ENCODE measurements around the gene HBM.
"Not testable (repeated sequence)": the region's sequence is repeated elsewhere in the genome, so short reads cannot be mapped to it uniquely, and the experiment has no call there.

The HBM gene

GRCh38 chr16:167122-167690 is 1.4 kb downstream of the HBM start:
- no peak for TF ChIP-seq CTBP1 (IDR thresholded peaks at IDR 0.05; ENCODE audit: borderline replicate concordance)
- ChIA-PET POLR2A (no interaction called here), CTCF (no interaction called here)
- no peak for DNase-seq (ENCODE audit: extremely low spot score)

DNA sequence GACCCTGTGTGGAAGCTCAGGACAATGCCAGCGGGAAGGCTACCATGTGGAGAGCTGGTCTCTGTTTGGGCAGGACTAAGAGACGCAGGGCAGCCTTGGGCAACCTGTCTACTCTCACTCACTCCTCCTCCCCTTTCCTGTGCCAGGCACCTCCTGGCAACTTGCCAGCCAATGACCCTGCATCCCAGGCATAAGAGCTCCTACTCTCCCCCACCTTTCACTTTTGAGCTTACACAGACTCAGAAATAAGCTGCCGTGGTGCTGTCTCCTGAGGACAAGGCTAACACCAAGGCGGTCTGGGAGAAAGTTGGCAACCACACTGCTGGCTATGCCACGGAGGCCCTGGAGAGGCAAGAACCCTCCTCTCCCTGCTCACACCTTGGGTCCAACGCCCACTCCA is 2.6 kb downstream of the HBM start:
- POLR2A ChIA-PET = no interaction called here
- CTCF ChIA-PET = no interaction called here
- TF ChIP-seq ARNT (IDR thresholded peaks at IDR 0.05) (no peak), BHLHE40 (IDR thresholded peaks at IDR 0.05; ENCODE audit: borderline replicate concordance) (no peak), ELF4 (IDR thresholded peaks at IDR 0.05) (no peak), FOXA1 (IDR thresholded peaks at IDR 0.05) (no peak), HDGF (IDR thresholded peaks at IDR 0.05; ENCODE audit: borderline replicate concordance) (no peak), NFRKB (IDR thresholded peaks at IDR 0.05) (no peak), L3MBTL2 (conservative IDR thresholded peaks at IDR 0.05) (no peak), SP1 (IDR thresholded peaks at IDR 0.05) (no peak), CTBP1 (IDR thresholded peaks at IDR 0.05; ENCODE audit: borderline replicate concordance) (no peak), SUZ12 (IDR thresholded peaks at IDR 0.05) (no peak), ZNF384 (IDR thresholded peaks at IDR 0.05) (no peak), PKNOX1 (IDR thresholded peaks at IDR 0.05) (no peak), LEF1 (IDR thresholded peaks at IDR 0.05; ENCODE audit: borderline replicate concordance) (no peak), FOXK2 (IDR thresholded peaks at IDR 0.05) (no peak), TARDBP (IDR thresholded peaks at IDR 0.05) (no peak), FOXM1 (IDR thresholded peaks at IDR 0.05; ENCODE audit: borderline replicate concordance) (no peak)
- DNase-seq (ENCODE audit: extremely low spot score) = no peak

GRCh38 chr16:169014-169413 is 3.2 kb downstream of the HBM start:
- TF ChIP-seq NFRKB (IDR thresholded peaks at IDR 0.05) (no peak), LEF1 (IDR thresholded peaks at IDR 0.05; ENCODE audit: borderline replicate concordance) (no peak), SP1 (IDR thresholded peaks at IDR 0.05) (no peak), HDGF (IDR thresholded peaks at IDR 0.05; ENCODE audit: borderline replicate concordance) (no peak)
- ChIA-PET CTCF (no interaction called here), POLR2A (no interaction called here)
- no peak for DNase-seq (ENCODE audit: extremely low spot score)

- CTCF ChIA-PET; DNase-seq (ENCODE audit: extremely low spot score): not testable (repeated sequence)
- POLR2A ChIA-PET = interaction anchor here (1.4 kb wide), 1 partner anchor 9 kb away, joined by 5 read pairs; no protein-coding TSS in a partner anchor
Observed at GRCh38 chr16:170088-170507, 4.3 kb downstream of the HBM start.

DNA sequence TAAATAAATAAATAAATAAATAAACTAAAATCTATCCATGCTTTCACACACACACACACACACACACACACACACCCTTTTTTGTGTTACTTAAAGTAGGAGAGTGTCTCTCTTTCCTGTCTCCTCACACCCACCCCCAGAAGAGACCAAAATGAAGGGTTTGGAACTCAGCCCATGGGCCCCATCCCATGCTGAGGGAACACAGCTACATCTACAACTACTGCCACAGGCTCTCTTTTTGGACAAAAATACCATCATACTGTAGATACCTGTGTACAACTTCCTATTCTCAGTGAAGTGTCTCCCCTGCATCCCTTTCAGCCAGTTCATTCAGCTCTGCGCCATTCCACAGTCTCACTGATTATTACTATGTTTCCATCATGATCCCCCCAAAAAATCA is 5.0 kb downstream of the HBM start:
- TF ChIP-seq FOXK2 (IDR thresholded peaks at IDR 0.05) = no peak
- TF ChIP-seq BHLHE40 (IDR thresholded peaks at IDR 0.05; ENCODE audit: borderline replicate concordance) = no peak
- TF ChIP-seq CTBP1 (IDR thresholded peaks at IDR 0.05; ENCODE audit: borderline replicate concordance) = no peak
- TF ChIP-seq SUZ12 (IDR thresholded peaks at IDR 0.05) = no peak
- no peak for TF ChIP-seq PKNOX1 (IDR thresholded peaks at IDR 0.05)
- TF ChIP-seq NFRKB (IDR thresholded peaks at IDR 0.05) = no peak
- TF ChIP-seq SP1 (IDR thresholded peaks at IDR 0.05) = no peak
- no peak for TF ChIP-seq HDGF (IDR thresholded peaks at IDR 0.05; ENCODE audit: borderline replicate concordance)
- no peak for TF ChIP-seq TARDBP (IDR thresholded peaks at IDR 0.05)
- no peak for TF ChIP-seq L3MBTL2 (conservative IDR thresholded peaks at IDR 0.05)
- TF ChIP-seq ARNT (IDR thresholded peaks at IDR 0.05) = no peak
- TF ChIP-seq FOXA1 (IDR thresholded peaks at IDR 0.05) = no peak
- TF ChIP-seq ELF4 (IDR thresholded peaks at IDR 0.05) = no peak
- TF ChIP-seq LEF1 (IDR thresholded peaks at IDR 0.05; ENCODE audit: borderline replicate concordance) = no peak
- TF ChIP-seq ZNF384 (IDR thresholded peaks at IDR 0.05) = no peak
- TF ChIP-seq FOXM1 (IDR thresholded peaks at IDR 0.05; ENCODE audit: borderline replicate concordance) = no peak
- CTCF ChIA-PET = interaction anchor here (0.6 to 0.7 kb wide), 2 partner anchors 63 to 91 kb away, joined by 3 to 5 read pairs; no protein-coding TSS in a partner anchor
- DNase-seq (ENCODE audit: extremely low spot score) = no peak
- POLR2A ChIA-PET = interaction anchor here (1.2 to 1.4 kb wide), 2 partner anchors 9 to 12 kb away, joined by 3 to 5 read pairs; no protein-coding TSS in a partner anchor

GRCh38 chr16:172374-172941 is 6.7 kb downstream of the HBM start, which contains the start of gene HBA2:
HBA2 (plus strand) TSS chr16:172876; CDS start chr16:172913, 37 bp downstream.
- DNase-seq (ENCODE audit: extremely low spot score); CTCF ChIA-PET; POLR2A ChIA-PET: not testable (repeated sequence)

GRCh38 chr16:173211-173854 is 7.6 kb downstream of the HBM start:
- POLR2A ChIA-PET; CTCF ChIA-PET; DNase-seq (ENCODE audit: extremely low spot score): not testable (repeated sequence)

DNA sequence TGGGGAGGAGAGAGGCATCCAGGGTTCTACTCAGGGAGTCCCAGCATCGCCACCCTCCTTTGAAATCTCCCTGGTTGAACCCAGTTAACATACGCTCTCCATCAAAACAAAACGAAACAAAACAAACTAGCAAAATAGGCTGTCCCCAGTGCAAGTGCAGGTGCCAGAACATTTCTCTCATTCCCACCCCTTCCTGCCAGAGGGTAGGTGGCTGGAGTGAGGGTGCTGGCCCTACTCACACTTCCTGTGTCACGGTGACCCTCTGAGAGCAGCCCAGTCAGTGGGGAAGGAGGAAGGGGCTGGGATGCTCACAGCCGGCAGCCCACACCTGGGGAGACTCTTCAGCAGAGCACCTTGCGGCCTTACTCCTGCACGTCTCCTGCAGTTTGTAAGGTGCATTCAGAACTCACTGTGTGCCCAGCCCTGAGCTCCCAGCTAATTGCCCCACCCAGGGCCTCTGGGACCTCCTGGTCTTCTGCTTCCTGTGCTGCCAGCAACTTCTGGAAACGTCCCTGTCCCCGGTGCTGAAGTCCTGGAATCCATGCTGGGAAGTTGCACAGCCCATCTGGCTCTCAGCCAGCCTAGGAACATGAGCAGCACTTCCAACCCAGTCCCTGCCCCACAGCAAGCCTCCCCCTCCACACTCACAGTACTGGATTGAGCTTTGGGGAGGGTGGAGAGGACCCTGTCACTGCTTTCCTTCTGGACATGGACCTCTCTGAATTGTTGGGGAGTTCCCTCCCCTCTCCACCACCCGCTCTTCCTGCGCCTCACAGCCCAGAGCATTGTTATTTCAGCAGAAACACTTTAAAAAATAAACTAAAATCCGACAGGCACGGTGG is 8.4 kb downstream of the HBM start:
- POLR2A ChIA-PET; CTCF ChIA-PET; DNase-seq (ENCODE audit: extremely low spot score): not testable (repeated sequence)
